GM21576 (cell line): ENCODE results near the gene PDZD11.
"Not testable (repeated sequence)": the region's sequence is repeated elsewhere in the genome, so short reads cannot be mapped to it uniquely, and the experiment has no call there.

Experiments used
- ATAC-seq: cut with Tn5 transposase; IDR thresholded peaks from one replicate; pipeline ENCODE4 v1.9.1; 2021; ENCODE audit warnings: mild to moderate bottlenecking, moderate library complexity; ENCODE audit not compliant: unreplicated experiment

The PDZD11 gene

DNA sequence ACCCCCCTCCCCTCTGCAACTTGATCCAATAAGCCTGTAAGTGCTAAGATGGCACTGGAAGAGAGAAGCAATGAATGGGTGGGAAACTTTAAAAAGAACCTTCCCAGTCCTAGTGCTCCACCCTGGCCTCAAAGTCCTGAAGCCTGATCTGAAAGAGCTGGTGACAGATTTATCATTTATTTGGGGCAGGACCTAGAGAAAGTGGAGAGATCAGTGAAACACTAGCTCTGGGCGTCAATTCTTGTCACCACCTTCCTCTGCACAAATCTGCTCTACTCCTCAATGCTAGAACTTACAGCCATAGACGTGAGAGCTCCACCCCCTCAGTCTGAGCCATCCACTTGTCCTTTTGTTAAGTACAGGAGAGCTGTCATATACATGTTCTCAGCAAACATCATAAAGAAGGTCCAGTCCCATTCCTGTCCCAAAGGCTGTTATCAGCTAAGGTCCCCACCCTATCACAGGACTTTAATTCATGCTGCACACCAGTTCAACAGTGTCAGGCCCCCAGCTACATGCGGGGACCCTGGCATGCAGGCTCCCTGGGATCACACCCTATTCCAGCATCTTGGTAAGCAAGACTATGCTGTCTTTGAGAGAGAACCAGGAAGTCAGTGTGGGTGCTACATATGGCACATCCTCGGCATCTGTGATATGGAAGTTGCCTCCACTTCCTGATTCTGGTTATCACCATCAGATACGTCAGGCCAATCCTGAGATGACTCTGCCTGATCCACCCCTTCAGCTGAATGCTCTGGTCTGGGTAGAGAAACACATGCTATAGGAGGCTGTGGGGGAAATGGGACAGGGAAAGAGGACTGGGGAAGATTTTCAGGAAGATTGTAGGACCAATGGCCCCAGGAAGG lies 32.1 kb downstream of the PDZD11 start:
- no peak for ATAC-seq

DNA sequence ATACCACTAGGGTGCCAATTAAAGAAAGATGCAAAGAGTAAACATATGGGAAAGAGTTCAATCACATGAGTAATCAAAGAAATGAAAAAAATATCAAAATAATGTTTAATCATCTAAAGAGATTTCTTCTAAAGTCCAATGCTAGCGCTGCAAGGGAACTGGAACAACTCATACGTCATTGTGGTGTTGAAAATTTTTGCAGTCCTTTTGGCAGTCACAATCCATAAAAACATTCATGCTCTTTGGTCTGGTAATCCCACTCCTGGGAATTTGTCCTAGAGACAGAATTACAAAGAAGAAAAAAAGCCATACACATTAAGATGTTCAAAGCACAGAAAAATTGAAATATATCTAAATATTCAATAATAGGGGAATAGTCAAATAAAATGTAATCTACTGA lies 34.3 kb downstream of the PDZD11 start:
- ATAC-seq, result no peak

DNA sequence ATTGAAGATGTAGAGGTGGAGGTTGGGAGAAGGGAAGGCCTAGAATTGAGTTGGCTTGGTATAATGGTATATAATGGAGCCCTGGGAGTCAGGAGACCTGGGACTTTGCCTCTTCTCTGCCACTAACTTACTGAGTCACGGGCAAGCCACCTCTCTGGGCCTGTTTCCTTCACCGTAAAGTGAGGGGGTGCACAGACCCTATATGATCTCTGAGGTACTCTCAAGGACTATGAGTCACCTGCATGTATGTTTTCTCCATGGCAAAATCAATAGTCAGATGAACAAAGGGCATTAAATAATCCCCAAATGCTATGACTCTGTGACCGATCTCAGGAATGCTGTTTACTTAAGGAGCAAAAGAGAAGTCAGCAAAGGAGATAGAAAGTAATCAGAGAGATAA lies 34.8 kb downstream of the PDZD11 start:
- no peak for ATAC-seq

DNA sequence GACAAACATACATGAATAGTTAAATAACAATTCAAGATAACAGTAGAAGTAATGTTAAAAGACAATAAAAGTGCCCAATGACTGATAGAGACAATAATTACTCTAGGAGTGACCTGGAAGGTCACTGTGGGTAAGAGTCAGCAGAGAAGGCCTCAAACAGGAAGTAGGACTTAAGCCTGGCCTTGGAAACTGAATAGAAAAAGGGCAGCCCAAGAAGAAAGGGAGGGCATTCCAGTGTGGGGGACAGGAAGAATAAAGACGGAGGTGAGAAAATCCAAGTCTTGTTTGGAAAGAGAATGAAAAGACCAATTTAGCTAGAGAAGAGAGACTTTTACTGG lies 35.7 kb downstream of the PDZD11 start:
- ATAC-seq, result no peak

DNA sequence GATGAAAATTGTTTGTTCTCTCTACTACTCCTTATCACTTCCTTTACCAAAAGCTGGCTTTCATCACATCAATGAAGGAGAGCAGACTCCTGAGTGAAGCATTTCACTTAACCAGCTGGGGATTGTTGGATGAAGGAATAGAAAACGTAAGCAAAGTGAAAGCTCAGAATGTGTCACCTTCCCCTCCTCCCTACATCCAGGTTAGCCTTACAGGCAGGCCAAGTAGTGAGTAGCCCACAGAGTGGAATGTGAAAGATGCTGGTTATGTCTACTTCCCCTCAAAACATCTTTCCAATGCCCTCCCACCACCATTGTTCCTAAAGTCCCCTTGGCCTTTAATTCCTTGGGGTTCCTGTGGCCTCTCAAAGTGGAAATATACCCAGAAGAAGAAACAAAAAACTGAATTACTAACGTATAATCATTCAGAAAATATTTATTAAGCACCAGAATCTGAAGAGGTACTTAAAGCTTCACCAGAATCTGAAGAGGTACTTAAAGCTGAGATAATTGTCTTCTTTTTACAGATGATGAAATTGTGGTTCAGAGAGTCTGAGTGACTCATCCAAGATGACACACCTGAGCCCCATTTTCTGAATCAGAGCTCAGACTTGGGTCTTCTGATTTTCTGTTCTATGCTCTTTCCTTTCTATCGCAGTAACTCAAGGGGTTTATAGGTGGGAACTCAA lies 36.2 kb downstream of the PDZD11 start:
- no peak for ATAC-seq

DNA sequence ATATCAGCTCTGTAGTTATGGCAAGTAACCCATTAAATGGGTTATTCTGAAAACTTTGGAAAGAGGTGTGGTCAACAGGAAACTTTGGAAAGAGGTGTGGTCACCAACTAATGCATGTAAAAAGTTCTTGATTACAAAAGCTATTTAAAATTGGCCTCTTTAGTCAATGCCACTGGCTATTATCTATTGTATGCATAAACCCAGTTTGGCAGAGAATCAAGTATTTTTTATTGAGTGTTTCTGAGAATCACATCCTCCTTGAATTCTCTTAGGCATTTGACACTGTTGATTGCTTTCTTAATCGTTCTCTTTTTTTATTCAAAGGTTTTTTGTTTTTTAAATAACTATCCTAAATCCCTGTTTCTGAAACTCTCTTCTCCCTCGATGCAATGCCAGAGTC lies 37.2 kb downstream of the PDZD11 start:
- no peak for ATAC-seq

DNA sequence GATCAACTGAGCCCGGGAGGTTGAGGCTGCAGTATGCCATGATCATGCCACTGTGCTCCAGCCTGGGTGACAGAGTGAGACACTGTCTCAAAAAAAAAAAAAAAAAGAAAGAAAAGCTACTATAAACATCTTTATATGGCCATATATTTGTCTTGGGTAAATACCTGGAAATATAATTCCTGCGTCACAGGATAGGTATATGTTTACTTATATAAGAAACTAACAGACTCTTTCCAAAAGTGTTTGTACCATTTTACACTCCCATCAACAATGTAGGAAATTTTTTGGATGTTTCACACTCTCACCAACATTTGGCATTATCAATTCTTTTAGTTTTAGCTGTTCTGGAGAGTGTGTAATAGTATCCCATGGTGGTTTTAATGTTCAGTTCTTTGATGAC lies 42.5 kb downstream of the PDZD11 start:
- ATAC-seq, result no peak

DNA sequence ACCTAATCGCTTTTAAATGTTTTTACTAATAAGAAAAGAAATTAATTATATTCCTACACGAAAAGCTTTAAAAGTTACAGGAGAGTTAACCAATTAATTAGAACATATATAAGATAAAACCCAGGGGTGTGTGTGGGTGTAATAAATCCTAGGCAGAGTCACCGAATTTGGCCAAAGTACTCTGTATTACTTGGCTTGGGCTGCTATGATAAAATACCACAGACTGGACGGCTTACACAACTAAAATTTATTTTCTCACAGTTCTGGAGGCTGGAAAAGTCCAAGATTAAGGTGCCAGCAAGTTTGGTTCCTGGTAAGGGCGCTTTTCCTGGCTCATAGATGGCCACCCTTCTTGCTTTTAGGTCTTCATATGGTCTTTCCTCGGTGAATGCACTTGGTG lies 44.8 kb downstream of the PDZD11 start:
- ATAC-seq, result no peak

DNA sequence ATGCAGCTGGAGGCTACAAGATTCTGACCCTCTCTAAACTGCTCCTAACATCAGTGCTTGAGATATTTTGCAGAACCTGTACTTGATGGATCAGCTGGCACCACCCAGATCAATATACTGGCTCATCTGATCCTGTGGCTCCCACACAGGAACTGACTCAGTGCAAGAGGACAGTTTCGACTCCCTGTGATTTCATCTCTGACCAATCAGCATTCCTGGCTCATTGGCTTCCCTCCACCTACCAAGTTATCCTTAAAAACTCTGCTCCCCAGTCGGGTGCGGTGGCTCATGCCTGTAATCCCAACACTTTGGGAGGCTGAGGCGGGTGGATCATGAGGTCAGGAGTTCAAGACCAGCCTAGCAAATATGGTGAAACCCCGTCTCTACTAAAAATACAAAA lies 46.1 kb downstream of the PDZD11 start:
- not testable (repeated sequence) for ATAC-seq

DNA sequence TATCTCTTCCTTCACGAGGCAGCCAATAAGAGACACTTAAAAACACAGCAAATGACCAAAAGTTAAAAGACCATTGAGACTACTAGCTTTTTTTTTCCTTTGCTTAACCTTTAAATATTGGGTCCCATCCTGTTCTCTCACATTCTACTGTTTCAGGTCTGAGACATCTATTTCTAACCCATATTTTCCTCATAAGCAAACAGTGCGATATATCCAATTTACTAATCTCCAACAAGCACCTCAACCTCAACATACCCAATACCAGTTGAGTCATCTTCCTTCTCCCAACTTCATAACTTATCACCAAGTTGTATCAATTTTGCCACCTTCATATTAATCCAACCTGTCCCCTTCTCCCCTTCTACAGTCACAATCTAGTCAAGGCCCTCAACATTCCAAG lies 48.2 kb downstream of the PDZD11 start:
- ATAC-seq, result no peak

DNA sequence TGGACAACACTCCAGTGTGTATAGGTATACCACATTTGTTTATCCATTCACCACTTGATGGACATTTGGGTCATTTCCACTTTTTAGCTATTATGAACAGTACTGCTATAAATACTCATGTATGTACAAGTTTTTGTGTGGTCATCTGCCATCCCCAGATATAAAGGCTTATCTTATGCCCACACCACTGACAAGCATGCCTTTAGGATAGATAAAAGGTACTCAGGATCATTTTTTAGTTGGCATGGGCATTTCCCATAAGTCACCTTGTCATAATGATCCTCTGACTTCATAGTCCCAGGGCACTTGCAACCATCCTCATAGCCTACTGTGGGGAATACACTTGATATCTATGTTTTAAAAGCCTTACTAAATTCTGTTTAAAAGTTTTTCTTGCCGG lies 49.0 kb downstream of the PDZD11 start:
- no peak for ATAC-seq
